Umbilical cord (tissue), 2 donors: ENCODE measurements around the gene CR1L. TPM values are rescaled to one million over a fixed set of nuclear protein-coding genes. Genes with fewer than 3 reads are reported as not detected.
"Not testable (repeated sequence)": the region's sequence is repeated elsewhere in the genome, so short reads cannot be mapped to it uniquely, and the experiment has no call there.

Experiments used
- DNase-seq: peaks from one replicate; pipeline ENCODE4 v3.0.0-alpha.2; 2015; ENCODE audit warnings: low spot score
- total RNA-seq: library from RNA; depleted of rRNA; stranded (reverse); fragments of >200 nt; gene quantifications from one replicate; pipeline ENCODE4 v1.2.3, GENCODE V29; 2014; ENCODE audit warnings: low replicate concordance; ENCODE audit not compliant: insufficient read depth

CR1L gene
- total RNA-seq, 1 donor from 2014 or later, result not detected

DNA sequence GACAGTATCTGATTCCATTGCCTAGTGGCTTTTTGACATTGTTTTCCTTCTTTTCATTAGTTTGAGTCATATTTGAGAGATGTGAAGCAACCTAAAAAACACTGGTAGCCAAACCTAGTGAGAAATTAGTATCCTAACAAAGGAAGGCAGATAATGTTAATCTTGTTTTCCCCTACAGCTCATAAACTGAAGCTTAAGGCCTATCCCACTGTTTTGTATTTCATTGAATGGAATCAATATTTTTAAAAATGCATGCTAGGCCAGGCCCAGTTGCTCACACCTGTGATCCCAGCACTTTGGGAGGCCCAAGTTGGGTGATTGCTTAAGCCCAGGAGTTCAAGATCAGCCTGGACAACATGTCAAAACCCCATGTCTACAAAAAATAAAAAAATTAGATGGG is 1.2 kb downstream of the CR1L start:
- no peak for DNase-seq

DNA sequence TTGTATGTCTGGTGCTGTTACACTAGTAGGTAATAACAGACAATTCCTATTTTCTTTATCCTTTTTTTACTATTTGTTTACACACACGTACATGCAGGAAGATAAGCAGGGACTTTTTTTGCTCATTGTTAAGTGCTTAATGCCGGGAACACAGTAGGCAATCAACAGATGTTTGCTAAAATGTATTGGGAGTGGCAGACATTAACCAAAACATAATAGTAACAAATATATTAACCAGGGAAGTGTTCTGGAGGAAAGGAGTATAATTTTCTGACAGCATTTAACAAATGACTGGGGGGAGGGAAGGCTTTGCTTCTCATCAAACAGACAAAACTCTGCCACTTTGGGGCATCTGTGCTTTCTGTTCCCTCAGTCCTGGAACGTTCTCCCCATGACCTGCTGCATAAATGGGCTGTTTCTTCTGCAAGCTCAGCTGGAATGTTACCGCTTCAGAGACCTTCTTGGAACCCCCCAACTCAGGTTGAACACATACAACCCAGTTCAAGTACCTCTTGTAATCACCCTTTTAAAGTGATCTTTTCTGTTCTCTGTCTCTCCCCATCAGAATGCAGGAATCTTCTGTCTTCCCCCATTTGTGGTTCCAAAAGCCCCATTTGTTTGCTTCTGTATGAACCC is 2.1 kb downstream of the CR1L start:
- DNase-seq, result no peak

DNA sequence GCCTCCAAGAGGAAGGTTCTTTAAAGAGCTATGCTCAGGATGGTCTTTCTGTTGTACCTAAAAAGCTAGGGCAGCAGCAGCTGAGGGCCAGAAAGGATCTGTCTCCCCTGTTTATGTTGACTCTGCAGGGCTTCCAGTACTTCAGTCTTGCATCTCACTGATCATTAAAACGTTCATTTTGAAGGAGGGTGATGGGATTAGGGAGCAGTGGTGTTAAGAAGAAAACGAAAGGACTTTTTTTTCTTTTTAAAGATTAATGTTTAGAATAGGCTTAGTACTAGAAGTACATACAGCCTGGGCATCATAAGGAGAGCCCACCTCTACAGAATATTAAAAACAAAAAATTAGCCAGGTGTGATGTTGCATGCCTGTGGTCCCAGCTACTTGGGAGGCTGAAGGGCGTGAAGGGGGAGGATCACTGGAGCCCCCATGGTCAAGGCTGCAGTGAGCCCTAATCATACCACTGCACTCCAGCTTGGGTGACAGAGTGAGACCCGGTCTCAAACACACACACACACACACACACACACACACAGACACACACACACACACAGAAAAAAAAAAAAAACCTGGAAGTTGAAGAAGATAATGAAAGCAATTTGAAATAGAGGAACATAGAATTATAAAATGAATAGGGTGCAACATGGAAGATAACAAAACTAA is 2.9 kb downstream of the CR1L start:
- DNase-seq, result no peak

DNA sequence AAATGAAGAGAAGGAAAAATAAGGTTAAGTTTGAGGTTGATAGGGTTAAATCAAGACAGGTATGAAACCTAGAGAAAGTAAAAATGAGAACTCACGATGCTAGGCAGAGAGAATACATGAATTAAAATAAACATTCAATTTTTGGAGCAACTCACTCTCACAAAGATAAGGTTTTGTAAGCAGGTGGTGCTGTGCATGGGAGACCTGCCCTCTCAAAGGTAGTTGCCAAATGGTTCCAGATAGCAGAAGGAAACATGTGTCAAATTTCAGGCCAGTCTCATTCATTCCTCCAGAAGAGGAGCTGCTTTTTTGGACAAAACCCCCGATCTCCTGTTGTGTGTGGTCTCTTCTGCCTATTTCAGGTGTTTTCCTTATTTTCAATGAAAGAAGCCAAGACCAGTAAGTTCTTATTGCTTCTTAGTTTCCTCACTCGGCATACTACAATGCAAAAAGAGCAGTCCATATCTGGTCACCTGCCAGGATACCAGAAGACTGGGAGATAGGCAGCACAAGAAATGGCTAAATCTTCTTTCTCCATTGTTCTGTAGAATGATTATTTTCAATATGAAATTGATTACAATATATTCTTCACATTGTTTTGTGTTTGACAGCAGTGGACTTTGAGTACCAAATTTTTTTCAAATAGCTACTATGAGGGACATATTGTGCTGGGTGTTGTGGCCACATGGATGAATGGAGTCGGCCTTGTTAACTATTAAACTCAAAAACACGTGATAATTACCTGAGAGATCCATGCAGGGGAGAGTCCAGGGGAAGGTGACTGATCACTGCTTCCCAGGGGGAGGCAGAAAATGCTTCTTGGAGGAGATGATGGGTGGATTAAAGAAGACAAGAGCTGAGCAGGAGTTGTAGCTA is 3.6 kb downstream of the CR1L start:
- DNase-seq, result no peak

DNA sequence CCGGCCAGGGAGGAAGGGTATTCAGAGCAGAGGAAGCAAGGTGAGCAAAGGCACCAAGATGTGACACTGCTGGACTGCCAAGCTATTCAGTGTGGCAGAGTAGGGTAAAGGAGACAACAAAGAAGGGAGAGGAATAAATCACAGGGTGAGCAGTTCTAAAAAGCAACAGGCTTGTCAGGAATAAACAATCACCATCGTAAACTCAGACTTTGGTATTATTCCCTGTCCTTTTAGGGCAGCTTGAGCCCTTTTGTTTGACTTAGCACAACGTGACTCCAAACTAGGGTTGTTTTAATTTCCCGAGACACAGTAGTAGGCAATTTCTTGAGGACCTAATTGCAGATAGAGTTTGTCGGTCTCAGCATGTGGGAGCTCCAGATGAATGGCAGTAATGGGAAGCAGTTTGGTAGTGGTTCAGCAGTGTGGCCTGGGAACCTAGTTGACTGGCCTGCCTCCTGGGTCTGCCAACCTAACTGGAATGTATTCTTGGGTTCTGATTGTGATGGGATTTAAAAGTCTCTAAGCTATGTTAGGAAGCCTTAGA is 4.3 kb downstream of the CR1L start:
- no peak for DNase-seq

DNA sequence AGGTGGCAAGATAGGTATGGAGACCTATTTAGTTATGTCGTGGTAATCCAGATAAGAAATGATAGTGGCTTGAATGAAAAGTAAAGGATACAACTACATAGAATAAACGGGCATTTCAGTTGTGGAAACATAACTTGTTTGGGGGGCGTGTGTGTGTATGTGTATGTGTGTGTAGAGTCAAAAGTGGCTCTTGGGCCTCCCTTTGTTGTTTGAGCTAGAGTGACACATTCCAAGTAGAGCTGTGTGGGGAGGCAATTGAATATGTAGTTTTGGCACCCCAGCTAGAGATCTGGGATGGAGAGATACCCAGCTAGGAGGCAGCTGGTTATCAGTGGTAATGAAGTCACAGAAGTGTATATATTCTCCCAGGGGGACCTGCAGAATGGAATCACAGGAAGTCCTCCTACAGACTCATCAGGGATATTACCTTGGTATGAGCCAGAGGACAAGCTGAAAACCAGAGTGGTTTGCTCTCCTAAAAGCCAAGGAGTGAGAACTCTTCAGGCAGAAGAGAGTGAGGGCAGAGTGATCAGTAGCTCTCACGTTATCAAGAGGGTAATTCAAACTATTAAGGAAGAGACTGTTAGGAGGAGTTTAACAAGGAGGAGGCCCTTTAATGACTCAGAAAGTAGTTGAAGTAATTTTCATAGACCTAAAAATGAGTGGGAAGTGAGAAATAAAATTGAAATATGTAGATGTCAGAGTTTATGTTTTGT is 5.1 kb downstream of the CR1L start:
- DNase-seq, result no peak

DNA sequence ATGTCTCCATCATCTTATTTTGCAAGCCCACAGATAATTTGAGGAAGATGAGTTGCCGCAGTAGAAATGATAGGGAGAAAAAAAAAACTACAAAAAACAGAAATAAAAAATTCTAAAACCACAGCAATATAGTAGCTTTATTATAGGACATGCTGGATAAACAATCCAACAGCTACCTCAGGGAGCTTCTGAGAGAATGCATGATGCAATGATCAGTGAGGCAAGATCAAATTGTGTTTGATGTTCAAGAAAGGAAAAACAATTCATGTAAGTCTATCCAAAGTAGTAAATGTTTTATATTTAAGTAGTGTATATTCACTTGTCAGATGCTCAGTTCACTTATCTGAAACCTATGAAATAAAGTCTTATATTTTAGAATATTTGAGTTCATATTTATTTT is 6.7 kb downstream of the CR1L start:
- no peak for DNase-seq

DNA sequence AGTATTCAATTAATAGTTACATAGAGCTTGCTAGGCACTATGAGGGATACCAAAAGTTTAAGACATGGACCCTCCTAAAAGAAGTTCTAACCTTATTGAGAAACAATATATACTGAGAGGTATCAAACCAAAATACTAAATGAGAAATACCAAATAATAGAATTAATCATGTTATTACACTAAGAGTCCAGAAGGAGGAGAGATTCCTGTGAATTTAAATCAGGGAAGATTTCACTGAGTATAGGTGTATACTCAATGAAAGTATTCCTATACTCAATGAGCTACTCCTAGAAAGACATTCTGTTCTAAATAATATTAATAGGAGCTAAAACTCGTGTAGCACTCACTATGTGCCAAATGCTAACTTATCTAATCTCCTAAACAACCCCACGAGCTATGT is 9.4 kb downstream of the CR1L start:
- no peak for DNase-seq

DNA sequence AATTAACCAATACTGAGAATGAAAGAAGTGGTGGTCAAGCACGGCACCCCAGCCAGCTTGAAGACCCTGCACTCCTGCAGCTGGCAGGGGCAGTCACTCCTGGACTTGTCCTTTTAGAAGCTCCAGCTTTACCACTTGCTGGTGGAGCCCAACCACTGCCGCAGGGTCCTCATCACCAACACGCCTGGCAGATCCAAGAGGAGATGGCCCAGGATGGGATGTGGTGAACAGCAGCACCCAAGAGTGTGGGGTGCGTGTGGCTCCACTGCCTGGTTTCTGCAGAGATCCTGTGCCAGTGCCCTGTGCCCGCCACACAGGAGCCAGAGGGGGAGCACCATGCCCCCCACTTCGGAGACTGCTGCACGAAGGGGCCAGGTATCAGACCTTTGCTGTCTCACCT is 13.5 kb downstream of the CR1L start:
- no peak for DNase-seq

DNA sequence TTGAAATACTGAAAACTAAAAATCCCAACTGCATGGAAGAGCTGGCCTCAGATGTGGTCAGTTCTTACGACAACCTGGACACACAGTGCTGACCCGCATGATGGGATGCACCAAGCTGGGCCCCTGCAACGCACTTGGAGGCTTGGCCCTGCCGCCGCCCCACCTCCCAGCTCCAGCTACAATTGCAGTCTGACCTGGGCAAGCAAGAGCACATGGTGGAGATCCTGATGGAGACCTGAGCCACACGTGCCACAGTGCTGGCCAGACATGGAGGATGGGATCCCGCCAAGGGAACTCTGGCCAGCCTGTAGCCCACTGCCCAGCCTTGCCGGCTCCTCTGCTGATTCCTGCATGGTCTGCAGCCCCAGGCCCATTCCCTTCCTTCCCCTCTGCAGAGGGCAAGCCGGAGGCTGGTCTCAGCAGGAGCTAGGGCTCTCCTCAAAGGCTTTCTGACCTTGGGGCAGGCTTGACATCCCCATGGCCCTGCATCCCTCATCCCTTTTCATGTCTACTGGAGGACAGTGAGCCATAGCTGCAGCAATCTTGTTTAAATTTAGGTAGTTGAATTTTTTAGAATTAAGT is 14.1 kb downstream of the CR1L start:
- DNase-seq, result no peak

DNA sequence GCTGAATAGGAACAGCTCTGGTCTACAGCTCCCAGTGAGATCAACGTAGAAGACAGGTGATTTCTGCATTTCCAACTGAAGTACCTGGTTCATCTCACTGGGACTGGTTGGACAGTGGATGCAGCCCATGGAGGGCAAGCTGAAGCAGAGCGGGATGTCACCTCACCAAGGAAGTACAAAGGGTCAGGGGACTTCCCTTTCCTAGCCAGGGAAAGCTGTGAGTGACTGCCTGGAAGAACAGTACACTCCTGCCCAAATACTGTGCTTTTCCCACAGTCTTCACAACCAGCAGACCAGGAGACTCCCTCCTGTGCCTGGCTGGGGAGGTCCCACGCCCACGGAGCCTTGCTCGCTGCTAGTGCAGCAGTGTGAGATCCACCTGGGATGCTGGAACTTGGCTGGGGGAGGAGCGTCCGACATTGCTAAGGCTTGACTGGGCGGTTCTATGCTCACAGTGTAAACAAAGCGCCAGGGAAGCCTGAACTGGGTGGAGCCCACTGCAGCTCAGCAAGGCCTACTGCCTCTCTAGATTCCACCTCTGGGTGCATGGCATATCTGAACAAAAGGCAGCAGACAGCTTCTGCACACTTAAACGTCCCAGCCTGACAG is 14.7 kb downstream of the CR1L start:
- DNase-seq, result no peak

DNA sequence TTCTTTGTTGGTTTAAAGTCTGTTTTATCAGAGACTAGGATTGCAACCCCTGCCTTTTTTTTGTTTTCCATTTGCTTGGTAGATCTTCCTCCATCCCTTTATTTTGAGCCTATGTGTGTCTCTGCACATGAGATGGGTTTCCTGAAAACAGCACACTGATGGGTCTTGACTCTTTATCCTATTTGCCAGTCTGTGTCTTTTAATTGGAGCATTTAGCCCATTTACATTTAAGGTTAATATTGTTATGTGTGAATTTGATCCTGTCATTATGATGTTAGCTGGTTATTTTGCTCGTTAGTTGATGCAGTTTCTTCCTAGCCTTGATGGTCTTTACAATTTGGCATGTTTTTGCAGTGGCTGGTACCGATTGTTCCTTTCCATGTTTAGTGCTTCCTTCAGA is 16.5 kb downstream of the CR1L start:
- not testable (repeated sequence) for DNase-seq

DNA sequence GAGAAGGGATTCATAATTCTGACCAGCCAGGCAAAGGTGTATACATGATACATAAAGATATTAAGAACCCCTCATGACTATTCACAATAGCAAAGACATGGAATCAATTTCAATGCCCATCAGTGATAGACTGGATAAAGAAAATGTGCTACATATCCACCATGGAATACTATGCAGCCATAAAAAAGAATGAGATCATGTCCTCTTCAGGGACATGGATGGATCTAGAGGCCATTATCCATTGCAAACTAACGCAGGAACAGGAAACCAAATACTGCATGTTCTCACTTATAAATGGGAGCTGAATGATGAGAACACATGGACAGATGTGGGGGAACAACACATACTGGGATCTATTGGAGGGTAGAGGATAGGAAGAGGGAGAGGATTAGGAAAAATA is 21.4 kb downstream of the CR1L start:
- DNase-seq, result no peak

DNA sequence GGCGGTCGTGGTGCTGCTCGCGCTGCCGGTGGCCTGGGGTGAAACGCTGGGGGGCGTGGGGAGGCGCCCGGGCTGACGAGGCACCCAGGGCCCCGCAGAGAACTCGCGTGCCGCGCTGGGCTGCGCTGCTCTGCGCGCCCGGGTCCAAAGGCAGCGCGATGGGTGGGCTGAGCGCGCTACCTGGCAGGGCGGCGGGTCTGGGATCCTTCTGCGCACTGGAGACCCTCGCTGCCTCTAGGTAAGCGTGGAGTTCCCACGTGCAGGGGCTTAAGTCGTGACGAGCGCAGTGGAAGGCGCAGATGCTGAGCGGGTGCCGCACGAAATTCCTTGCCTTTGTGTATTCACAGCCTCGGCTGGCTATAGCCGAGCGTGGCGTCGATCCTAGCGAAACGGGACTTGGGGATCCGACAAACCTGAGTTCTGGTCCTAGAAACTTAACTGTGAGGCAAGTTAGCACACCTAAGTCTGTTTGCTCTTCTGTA is 24.6 kb downstream of the CR1L start:
- DNase-seq, result no peak

DNA sequence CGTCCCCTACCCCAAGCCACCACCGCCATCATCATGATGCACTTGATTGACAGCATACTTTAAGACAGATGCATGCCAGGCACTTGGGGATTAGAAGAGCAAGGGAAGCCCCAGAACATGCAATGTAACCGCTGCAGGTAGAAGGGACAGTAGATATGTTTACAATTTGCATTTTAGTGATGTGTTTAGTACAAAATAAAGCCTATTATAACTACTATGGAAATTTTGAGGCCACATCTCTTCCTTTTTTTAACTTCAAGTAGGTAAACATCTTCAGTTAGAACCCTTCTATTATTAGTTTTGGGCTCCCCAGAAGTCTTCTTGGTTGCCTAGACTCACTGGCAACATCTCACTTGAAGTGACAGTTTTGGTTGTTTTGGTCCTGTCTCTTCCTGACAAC is 25.3 kb downstream of the CR1L start:
- DNase-seq, result no peak

DNA sequence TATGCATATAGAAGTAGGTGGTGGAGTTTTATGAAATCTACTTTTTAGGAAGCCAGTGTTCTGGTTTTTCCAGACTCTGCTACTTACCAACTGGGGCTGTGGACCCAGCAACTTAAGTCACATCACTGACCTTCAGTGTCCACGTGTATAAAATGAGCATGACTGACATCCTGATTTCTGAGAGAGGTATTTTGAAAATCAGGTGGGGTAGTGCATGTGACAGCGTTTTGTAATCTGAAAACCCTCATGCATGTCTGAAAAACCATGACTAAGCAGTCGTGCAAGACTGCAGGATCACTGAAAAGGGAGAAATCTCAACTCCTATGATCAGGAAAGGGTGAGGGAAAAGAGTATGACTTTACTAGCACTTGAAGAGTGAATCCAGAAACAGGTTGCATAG is 26.1 kb downstream of the CR1L start:
- DNase-seq, result no peak

DNA sequence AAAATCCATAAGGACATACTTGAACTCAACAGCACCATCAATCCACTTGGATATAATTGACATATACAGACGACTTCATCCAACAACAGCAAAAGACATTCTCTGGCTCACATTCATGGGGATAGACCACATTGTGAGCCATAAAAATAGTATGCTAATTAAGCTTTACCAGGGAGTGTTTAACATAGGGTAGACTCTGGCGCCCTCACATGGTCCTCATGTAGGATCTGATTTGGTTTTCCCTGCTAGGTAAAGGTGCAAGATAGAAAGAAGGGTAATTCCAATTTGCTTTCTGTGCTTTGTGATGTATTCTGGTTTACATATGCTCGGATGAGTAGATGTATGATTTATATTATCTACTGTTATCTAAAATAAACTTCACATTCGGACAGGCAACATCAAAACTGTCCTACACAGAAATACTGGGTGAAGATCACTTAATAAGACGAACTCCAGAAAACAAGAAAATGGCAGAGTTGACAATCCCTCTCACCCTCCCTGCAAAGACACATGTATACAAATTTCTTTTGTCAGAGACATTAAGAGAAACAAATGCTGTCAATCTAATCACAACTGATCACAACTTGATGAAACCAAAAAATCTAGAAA is 27.7 kb downstream of the CR1L start:
- no peak for DNase-seq

DNA sequence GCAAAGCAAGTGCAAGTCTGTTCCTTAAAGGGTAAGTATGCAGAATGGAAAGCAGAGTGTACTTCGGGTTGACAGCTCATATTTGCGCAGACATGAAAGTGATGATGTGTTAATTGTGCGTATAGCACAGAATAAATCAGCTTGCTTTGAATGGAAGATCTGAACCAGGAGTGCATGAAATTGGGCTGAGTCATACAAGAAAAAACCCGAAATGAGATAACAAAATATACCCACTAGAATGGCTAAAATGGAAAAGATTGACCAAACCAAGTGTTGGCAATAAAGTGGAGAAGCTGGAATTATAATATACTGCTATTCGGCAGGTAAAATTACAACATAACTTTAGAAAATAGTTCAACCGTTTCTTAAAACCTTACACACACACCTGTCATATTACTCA is 28.5 kb downstream of the CR1L start:
- DNase-seq, result no peak

DNA sequence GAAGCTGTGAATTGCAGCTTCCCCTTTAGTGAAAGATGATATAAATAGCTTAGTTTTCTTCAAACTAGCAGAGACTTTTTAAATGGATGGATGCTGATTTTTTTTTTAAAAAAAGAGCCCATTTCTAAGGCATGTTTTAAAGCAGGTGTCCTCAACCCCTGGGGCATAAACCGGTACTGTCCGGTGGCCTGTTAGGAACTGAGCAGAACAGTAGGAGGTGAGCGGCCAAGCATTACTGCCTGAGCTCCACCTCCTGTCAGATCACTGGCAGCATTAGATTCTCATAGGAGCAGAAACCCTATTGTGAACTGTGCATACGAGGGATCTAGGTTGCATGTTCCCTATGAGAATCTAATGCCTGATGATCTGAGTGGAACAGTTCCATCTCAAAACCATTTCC is 31.2 kb downstream of the CR1L start:
- no peak for DNase-seq

DNA sequence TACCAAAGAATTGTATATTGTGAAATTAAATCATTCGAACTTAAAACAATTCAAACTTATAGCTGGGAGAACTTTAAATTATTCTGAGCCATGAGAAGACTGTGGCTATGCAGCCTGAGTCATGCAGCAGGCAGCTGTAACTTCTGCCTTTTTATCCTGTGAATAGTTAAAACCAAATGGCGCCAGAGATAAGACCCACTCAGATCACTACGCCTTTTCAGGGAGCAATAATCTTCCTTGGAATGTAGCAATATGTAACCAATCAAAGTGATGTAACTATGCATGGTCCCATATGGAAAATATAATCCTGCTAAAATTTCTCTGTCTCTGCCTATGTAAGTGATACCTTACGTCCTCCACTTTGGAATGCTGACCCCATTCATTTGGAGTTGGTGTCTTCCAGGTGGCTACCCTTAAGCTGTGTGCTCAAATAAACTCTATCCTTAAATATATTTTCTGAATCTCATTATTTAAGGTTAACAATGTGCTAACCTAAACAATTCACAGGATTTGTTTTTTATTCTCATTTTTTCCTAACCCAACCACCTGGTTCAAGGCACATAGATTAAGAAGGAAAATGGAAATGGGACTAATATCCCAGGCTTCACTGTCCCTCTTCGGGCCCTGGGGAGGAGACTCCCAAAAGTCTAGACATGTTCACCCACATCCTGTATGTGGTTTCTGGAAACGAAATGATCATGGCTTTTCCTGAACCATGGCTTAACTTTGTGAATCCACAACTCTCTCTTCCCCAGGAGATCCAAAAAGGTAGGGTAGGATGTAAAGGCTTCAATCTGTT is 35.9 kb downstream of the CR1L start:
- peak; percentile 48 for DNase-seq
